Measurements from ENCODE around the gene DUOX2.

DNA sequence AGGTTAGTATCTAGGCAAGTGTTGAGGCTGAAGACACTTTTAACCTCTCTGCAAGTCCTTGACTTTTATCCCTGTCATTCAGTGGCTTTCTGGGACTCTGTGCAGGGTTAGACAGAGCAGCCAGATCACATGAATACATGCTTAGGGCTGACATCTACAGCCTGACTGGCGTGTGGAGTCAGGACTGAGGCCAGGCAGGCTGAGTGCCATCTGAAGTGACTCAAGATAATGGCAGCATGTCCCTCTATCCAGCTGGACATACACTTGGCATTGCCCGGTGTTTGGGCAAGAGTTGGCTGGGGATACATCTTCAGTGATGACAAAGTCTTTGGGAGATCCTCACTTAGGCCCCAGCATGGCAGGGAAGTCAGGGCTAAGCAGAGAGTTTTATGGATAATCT, 22.4 kb downstream of the DUOX2 start:
- TF ChIP-seq CTCF (IDR thresholded peaks at IDR 0.05) (no peak), EP300 (IDR thresholded peaks at IDR 0.05) (no peak), POLR2A (IDR thresholded peaks at IDR 0.05) (no peak)

Data from ovary (tissue), 3 donors.